Endothelial cell of umbilical vein (primary cell): ENCODE data around the gene VPS41. TPM values are rescaled to one million over a fixed set of nuclear protein-coding genes. Genes with fewer than 3 reads are reported as not detected.

Experiments used
- BruUV-seq: library from RNA; stranded (reverse); fragments of 400-500 nt; replicated peaks from 2 replicates; lab custom pipeline; 2021; lab: Mats Ljungman, UMichigan
- CTCF ChIA-PET: fragments of 300-600, 350-600 bp; sonication (Branson Sonifier 250); formaldehyde crosslinking; loops from one replicate; lab custom pipeline; 2021; ENCODE audit warnings: antibody characterized with exemption, inconsistent platforms; lab: Charles Lee
- POLR2A ChIA-PET: fragments of 300-600, 350-600 bp; sonication (Branson Sonifier 250); formaldehyde crosslinking; loops from one replicate; lab custom pipeline; 2021; ENCODE audit warnings: antibody characterized with exemption, inconsistent platforms; lab: Charles Lee
- DNase-seq: peaks from one replicate; pipeline ENCODE4 v3.0.0-alpha.2; 2011; ENCODE audit warnings: low read depth, low spot score
- FAIRE-seq: peaks from 2 replicates; lab custom pipeline; 2011; peaks lifted over from hg19 to GRCh38; lab: Jason Lieb, UNC
- H2AFZ ChIP-seq: 2 replicates; pipeline ENCODE4 v1.6.0; 2012; ENCODE audit warnings: low read depth, low read length, control low read depth, inconsistent platforms
- H3K27ac ChIP-seq: 2 replicates; pipeline ENCODE4 v1.5.1; 2011; ENCODE audit warnings: low read depth, mild to moderate bottlenecking, control low read depth, low read length, moderate library complexity; ENCODE audit not compliant: insufficient read depth
- H3K27me3 ChIP-seq, 2 experiments: 2 replicates each; pipeline versions ENCODE4 v1.6.0 to v1.6.1; 2011; ENCODE audit warnings: low read length in 2 of 2, mixed read lengths in 1 of 2; ENCODE audit not compliant: control insufficient read depth in 2 of 2, insufficient read depth in 2 of 2
- H3K36me3 ChIP-seq, 2 experiments: 2 replicates in 1 of 2; 3 replicates in 1 of 2; pipeline ENCODE4 v1.5.1; 2011; ENCODE audit warnings: low read length in 2 of 2, mild to moderate bottlenecking in 1 of 2, moderate library complexity in 1 of 2; ENCODE audit not compliant: control insufficient read depth in 2 of 2, insufficient read depth in 2 of 2; ENCODE audit errors: extremely low read depth in 1 of 2
- H3K4me1 ChIP-seq: 3 replicates; pipeline ENCODE4 v1.5.1; 2011; ENCODE audit warnings: mild to moderate bottlenecking, low read length; ENCODE audit not compliant: control insufficient read depth, insufficient read depth; ENCODE audit errors: extremely low read depth
- H3K4me2 ChIP-seq: 2 replicates; pipeline ENCODE4 v1.6.1; 2011; ENCODE audit warnings: low read length, control low read depth, mixed read lengths; ENCODE audit not compliant: insufficient read depth
- H3K4me3 ChIP-seq, 3 experiments: fragments of 200-600 bp in 1 of 3; sonication (generic), shearing (Covaris generic) in 1 of 3; replicated peaks in 1 of 3; 2 replicates each; pipeline ENCODE4 v1.5.1; 2011 to 2016; ENCODE audit warnings: control low read depth in 3 of 3, low read length in 3 of 3, mild to moderate bottlenecking in 2 of 3, inconsistent platforms in 1 of 3, low read depth in 1 of 3, moderate library complexity in 1 of 3; ENCODE audit not compliant: insufficient read depth in 1 of 3
- H3K79me2 ChIP-seq: 2 replicates; pipeline ENCODE4 v1.6.0; 2012; ENCODE audit warnings: low read length, inconsistent platforms; ENCODE audit not compliant: control insufficient read depth, insufficient read depth
- H3K9ac ChIP-seq: replicated peaks from 2 replicates; pipeline ENCODE3; 2011; ENCODE audit warnings: low read length, control low read depth; ENCODE audit not compliant: insufficient read depth; ENCODE audit errors: extremely low read depth
- H3K9me1 ChIP-seq: replicated peaks from 3 replicates; pipeline ENCODE4 v1.6.0; 2011; ENCODE audit warnings: mild to moderate bottlenecking, low read length; ENCODE audit not compliant: control insufficient read depth, insufficient read depth; ENCODE audit errors: extremely low read depth
- H3K9me3 ChIP-seq: replicated peaks from 2 replicates; pipeline ENCODE4 v1.5.1; 2012; ENCODE audit warnings: low read length, inconsistent platforms; ENCODE audit not compliant: control insufficient read depth, insufficient read depth
- H4K20me1 ChIP-seq: replicated peaks from 2 replicates; pipeline ENCODE3; 2011; ENCODE audit warnings: mild to moderate bottlenecking, low read length; ENCODE audit not compliant: control insufficient read depth, insufficient read depth; ENCODE audit errors: extremely low read depth
- CTCF ChIP-seq, 2 donors: IDR thresholded peaks; 1 replicate in 1 of 2; 2 replicates in 1 of 2; pipeline ENCODE4 v1.5.1; 2011; ENCODE audit warnings: low read length in 2 of 2, mild to moderate bottlenecking in 2 of 2, moderate library complexity in 2 of 2, control low read depth in 1 of 2, inconsistent platforms in 1 of 2, low read depth in 1 of 2; ENCODE audit not compliant: insufficient read depth in 1 of 2; ENCODE audit errors: extremely low read depth in 1 of 2
- EZH2 ChIP-seq: IDR thresholded peaks from 2 replicates; pipeline ENCODE4 v1.6.1; 2012; ENCODE audit warnings: borderline replicate concordance, low read depth, mild to moderate bottlenecking, moderate library complexity, low read length, inconsistent platforms; ENCODE audit not compliant: severe bottlenecking
- FOS ChIP-seq: IDR thresholded peaks from 2 replicates; pipeline ENCODE4 v1.6.1; 2011; ENCODE audit warnings: mild to moderate bottlenecking, low read length, moderate library complexity, borderline replicate concordance; ENCODE audit not compliant: insufficient read depth
- GATA2 ChIP-seq: IDR thresholded peaks from 2 replicates; pipeline ENCODE4 v1.7.0; 2011; ENCODE audit warnings: low read depth, mild to moderate bottlenecking, moderate library complexity, mixed read lengths, low read length; ENCODE audit not compliant: insufficient read length, insufficient read depth
- JUN ChIP-seq: IDR thresholded peaks from 2 replicates; pipeline ENCODE4 v1.6.1; 2011; ENCODE audit warnings: borderline replicate concordance, low read depth; ENCODE audit not compliant: insufficient read length, insufficient read depth
- MAX ChIP-seq: IDR thresholded peaks from 2 replicates; pipeline ENCODE4 v1.6.1; 2011; ENCODE audit not compliant: insufficient read depth, insufficient read length
- MYC ChIP-seq: IDR thresholded peaks from one replicate; pipeline ENCODE4 v1.6.1; 2011; ENCODE audit warnings: mild to moderate bottlenecking, low read depth, low read length
- POLR2A ChIP-seq: IDR thresholded peaks from 2 replicates; pipeline ENCODE4 v1.6.1; 2012; ENCODE audit warnings: low read depth, mild to moderate bottlenecking, control low read depth, low read length
- POLR2AphosphoS5 ChIP-seq: IDR thresholded peaks from 2 replicates; pipeline ENCODE4 v1.6.1; 2012; ENCODE audit warnings: low read depth, mild to moderate bottlenecking, control low read depth, low read length, moderate library complexity; ENCODE audit not compliant: insufficient read depth
- dilution Hi-C: fragments of 300-500 bp; cut with MboI; formaldehyde crosslinking; loops from one replicate; pipeline ENCODE4 v1.15.0; 2019; ENCODE audit warnings: low sequenced_read_pairs; ENCODE audit not compliant: extremely low pct_ligation_motif_present
- intact Hi-C: fragments of 100-400 bp; cut with micrococcal nuclease; formaldehyde crosslinking; loops from one replicate; pipeline ENCODE4 v1.10.0; 2022
- polyA plus RNA-seq, 4 experiments: library from polyadenylated mRNA; depleted of rRNA in 3 of 4; stranded (reverse) in 3 of 4; unstranded in 1 of 4; fragments of >200 nt; gene quantifications; 2 replicates each; pipeline versions ENCODE4 v1.2.1 to v1.2.3, GENCODE V29; 2011 to 2012; ENCODE audit warnings: missing spikeins in 1 of 4
- total RNA-seq: library from RNA; stranded (reverse); gene quantifications from 2 replicates; pipeline ENCODE4 v1.2.3, GENCODE V29; 2021

The VPS41 gene
- total and polyA plus RNA-seq, 2 donors (not counting 3 experiments of a cell fraction or from before 2014, with no cell fraction given): 14.3 to 79.8 TPM

GRCh38 chr7:38839851-38840250 is 69.1 kb downstream of the VPS41 start:
- Histone ChIP-seq H2AFZ (no peak overlapping the region), H3K27ac (no peak overlapping the region), H3K4me2 (no peak overlapping the region), H3K36me3 (no peaks in the 10 kb centered on the region), H3K27me3 (no peaks in the 10 kb centered on the region), H3K4me3 (no peak overlapping the region), H3K9me3 (no peaks in the 10 kb centered on the region), H3K9me1 (no peaks in the 10 kb centered on the region), H3K4me1 (peaks cover 2% of the 10 kb centered on the region), H3K9ac (no peak overlapping the region), H3K79me2 (no peaks in the 10 kb centered on the region), H4K20me1 (peaks cover 2% of the 10 kb centered on the region)
- intact Hi-C loops (no loop called here), dilution Hi-C loops (no loop called here)
- no peak for TF ChIP-seq FOS
- no peak for TF ChIP-seq GATA2
- no peak for TF ChIP-seq MAX
- no peak for TF ChIP-seq CTCF (IDR thresholded peaks at IDR 0.05; ENCODE audit: extremely low read depth in 1 of 2, insufficient read depth in 1 of 2, low read depth in 1 of 2, low read length in 2 of 2)
- TF ChIP-seq POLR2A: no peak
- DNase-seq: no peak
- ChIA-PET POLR2A (no interaction called here), CTCF (no interaction called here)
- no TSS peak for BruUV-seq
- FAIRE-seq: no peak

- H4K20me1 ChIP-seq: peaks cover 2% of the 10 kb centered on the region
- H3K79me2 ChIP-seq: no peaks in the 10 kb centered on the region
- CTCF ChIA-PET: no interaction called here
- DNase-seq: no peak
- no peak overlapping the region for H3K4me2 ChIP-seq
- no peak overlapping the region for H3K27ac ChIP-seq
- H3K4me1 ChIP-seq: peaks cover 2% of the 10 kb centered on the region
- no peaks in the 10 kb centered on the region for H3K9me1 ChIP-seq
- H3K9me3 ChIP-seq: no peaks in the 10 kb centered on the region
- no peak overlapping the region for H2AFZ ChIP-seq
- intact Hi-C loops: no loop called here
- POLR2A ChIA-PET: no interaction called here
- dilution Hi-C loops: no loop called here
- FAIRE-seq: no peak
- BruUV-seq: no TSS peak
- no peak overlapping the region for H3K9ac ChIP-seq
- H3K27me3 ChIP-seq: no peaks in the 10 kb centered on the region
- no peak overlapping the region for H3K4me3 ChIP-seq
- no peaks in the 10 kb centered on the region for H3K36me3 ChIP-seq
- TF ChIP-seq EZH2 (no peak), GATA2 (no peak), MYC (no peak), FOS (no peak), CTCF (IDR thresholded peaks at IDR 0.05; ENCODE audit: extremely low read depth in 1 of 2, insufficient read depth in 1 of 2, low read depth in 1 of 2, low read length in 2 of 2) (no peak), MAX (no peak), JUN (no peak), POLR2AphosphoS5 (no peak), POLR2A (no peak)
Observed at GRCh38 chr7:38838725-38839385, 70.1 kb downstream of the VPS41 start.
